Progenitor cell of endocrine pancreas (in vitro differentiated cells): ENCODE measurements around the gene TSKU. TPM values are rescaled to one million over a fixed set of nuclear protein-coding genes. Genes with fewer than 3 reads are reported as not detected.

Source experiments
- DNase-seq: peaks from one replicate; pipeline ENCODE4 v3.0.0; 2021; ENCODE audit warnings: low spot score; ENCODE audit not compliant: unreplicated experiment
- H3K27ac Mint-ChIP-seq: 2 replicates; pipeline ENCODE4 v1.8.0; 2021; ENCODE audit warnings: mild to moderate bottlenecking, moderate library complexity, mixed read lengths
- H3K27me3 Mint-ChIP-seq: 2 replicates; pipeline ENCODE4 v1.8.0; 2021; ENCODE audit warnings: mixed read lengths
- H3K36me3 Mint-ChIP-seq: 2 replicates; pipeline ENCODE4 v1.8.0; 2022; ENCODE audit warnings: mixed read lengths; ENCODE audit not compliant: insufficient read depth
- H3K4me1 Mint-ChIP-seq: 2 replicates; pipeline ENCODE4 v1.8.0; 2021; ENCODE audit warnings: low read depth, mixed read lengths
- H3K4me3 Mint-ChIP-seq: 2 replicates; pipeline ENCODE4 v1.8.0; 2021; ENCODE audit warnings: low read depth, mild to moderate bottlenecking, moderate library complexity, mixed read lengths
- H3K9me3 Mint-ChIP-seq: 2 replicates; pipeline ENCODE4 v1.8.0; 2021; ENCODE audit warnings: low read depth, mixed read lengths
- total RNA-seq: library from RNA; stranded (reverse); gene quantifications from 2 replicates; pipeline ENCODE4 v1.2.1, GENCODE V29; 2021
- TF ChIP-seq, protein P1 (sequence below): fragments of 200-600 bp; sonication (generic); IDR thresholded peaks from one replicate; pipeline ENCODE4 v1.5.0; 2021; ENCODE audit warnings: antibody characterized with exemption, mild to moderate bottlenecking; ENCODE audit not compliant: unreplicated experiment

TSKU gene
- total RNA-seq, 1 donor from 2014 or later = 29.8 TPM

DNA sequence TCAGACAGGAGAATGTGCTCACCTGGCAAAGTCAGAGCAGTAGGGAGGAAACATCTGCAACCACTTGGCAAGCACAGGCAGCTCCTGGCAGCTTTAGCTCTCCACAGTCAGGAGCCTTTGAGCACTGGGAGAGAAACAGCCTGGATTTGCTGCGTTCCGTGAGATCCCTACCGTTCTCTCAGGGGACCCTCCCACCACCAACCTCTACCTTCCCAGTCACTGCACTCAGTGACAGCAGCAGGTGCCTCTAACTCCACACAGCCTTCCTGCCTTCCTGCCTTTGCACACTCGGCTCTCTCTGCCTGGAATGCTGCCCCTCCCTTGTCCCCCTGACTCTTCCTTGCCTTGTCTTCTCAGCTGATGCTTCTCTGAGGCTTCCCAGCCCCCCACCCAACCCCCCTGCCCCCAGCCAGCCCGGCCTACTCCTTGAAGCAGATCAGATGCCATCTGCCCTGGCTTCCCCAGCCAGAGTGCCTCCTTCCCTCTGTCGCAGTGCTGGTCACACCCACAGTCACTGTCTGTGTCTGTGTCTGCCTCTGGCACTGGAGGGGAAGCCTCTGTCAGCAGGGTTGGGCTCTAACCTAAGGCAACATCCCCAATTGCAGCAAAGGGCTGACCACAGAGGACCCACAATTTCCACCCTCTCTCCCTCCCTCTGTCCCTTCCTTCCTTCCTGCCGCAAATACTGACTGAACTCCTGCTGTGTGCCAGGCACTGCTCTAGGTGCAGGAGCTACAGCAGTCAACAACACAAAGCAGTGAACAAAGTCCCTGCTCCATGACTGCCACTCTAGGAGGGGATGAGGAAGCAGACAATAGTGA lies 14.9 kb upstream of the TSKU start:
- Mint-ChIP-seq H3K4me1 (peaks cover 25% of the 10 kb centered on the region), H3K9me3 (no peaks in the 10 kb centered on the region), H3K27ac (no peak overlapping the region), H3K4me3 (no peak overlapping the region), H3K36me3 (no peaks in the 10 kb centered on the region), H3K27me3 (peaks cover 18% of the 10 kb centered on the region)
- TF ChIP-seq, protein P1, sequence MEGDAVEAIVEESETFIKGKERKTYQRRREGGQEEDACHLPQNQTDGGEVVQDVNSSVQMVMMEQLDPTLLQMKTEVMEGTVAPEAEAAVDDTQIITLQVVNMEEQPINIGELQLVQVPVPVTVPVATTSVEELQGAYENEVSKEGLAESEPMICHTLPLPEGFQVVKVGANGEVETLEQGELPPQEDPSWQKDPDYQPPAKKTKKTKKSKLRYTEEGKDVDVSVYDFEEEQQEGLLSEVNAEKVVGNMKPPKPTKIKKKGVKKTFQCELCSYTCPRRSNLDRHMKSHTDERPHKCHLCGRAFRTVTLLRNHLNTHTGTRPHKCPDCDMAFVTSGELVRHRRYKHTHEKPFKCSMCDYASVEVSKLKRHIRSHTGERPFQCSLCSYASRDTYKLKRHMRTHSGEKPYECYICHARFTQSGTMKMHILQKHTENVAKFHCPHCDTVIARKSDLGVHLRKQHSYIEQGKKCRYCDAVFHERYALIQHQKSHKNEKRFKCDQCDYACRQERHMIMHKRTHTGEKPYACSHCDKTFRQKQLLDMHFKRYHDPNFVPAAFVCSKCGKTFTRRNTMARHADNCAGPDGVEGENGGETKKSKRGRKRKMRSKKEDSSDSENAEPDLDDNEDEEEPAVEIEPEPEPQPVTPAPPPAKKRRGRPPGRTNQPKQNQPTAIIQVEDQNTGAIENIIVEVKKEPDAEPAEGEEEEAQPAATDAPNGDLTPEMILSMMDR = no peak
- no peak for DNase-seq

DNA sequence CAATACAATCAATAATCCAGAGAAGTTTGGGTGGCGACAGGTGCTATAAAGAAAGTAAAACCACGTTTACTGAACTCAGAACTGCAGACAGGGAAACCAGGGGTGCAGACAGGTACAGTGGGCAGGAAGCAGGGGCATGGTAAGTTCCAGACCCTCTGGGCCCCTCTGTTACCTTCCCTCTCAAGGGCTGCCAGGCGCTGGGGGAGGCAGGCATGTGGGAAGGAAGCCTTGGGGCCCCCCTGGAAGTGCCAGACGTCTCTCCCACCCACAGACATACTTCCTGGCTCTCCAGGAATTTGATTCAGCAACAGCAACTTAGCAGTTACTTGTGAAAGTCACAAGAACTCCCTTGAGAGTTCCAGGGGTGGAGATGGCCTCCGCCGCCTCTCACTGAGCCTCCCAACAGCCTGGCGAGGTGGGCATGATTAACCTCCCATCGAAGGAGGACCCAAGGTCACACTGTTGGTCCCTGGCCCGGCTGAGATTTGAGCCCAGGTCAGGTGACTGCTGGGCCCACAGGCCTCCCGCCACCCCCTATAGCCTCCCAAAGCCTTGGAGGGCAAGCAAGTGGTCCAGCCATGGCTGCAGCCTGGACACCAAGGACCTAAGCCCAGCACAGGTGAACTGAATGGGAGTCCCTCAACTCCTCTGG lies 14.1 kb upstream of the TSKU start:
- Mint-ChIP-seq H3K27ac (no peak overlapping the region), H3K4me3 (no peak overlapping the region), H3K4me1 (peaks cover 25% of the 10 kb centered on the region), H3K27me3 (peaks cover 18% of the 10 kb centered on the region), H3K36me3 (no peaks in the 10 kb centered on the region), H3K9me3 (no peaks in the 10 kb centered on the region)
- no peak for DNase-seq
- TF ChIP-seq, protein P1 = no peak

DNA sequence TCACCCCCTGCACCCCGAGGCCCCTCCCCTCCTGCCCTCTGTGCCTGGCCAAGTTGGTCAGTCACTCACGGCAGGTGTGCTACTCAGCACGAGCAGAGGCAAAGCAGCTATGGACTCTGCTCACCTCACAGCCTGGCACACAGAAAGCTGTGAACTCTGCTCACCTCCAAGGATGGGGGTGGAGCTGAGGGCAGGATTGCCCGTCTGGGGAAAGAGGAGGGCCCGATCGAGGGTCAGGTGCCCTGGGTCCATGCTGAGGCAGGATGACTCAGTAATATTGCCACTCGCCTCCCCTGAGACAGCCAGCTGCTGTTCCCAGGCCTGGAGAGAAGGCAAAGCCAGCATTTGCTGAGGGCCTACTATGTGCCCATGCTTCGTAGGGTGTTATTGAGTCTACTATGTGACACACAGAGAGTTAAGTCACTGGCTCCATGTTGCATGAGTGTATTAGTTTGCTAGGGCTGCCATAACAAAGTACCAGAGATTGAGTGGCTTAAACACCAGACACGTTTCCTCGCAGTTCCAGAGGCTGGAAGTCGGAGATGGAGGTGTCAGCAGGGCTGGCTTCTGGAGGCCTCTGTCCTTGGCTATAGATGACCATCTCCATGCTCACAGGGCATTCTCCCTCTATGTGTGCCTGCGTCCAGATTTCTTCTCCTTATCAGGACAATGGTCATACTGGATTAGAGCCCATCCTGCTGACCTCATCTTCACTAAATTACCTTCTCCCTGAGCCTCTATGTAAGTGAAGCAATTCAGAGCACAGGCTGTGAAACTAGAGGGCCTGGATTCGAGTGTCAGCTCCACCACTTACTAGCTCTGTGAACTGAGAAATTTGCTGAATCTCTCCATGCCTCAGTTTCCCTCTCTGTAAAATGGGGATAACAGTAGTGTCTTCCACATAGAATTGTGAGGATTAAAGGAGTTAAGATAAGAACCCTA lies 13.2 kb upstream of the TSKU start:
- TF ChIP-seq, protein P1 = no peak
- no peak for DNase-seq
- Mint-ChIP-seq H3K9me3 (no peaks in the 10 kb centered on the region), H3K36me3 (no peaks in the 10 kb centered on the region), H3K4me1 (peaks cover 25% of the 10 kb centered on the region), H3K27ac (peak overlapping the region; percentile 63), H3K27me3 (peaks cover 14% of the 10 kb centered on the region), H3K4me3 (no peak overlapping the region)

DNA sequence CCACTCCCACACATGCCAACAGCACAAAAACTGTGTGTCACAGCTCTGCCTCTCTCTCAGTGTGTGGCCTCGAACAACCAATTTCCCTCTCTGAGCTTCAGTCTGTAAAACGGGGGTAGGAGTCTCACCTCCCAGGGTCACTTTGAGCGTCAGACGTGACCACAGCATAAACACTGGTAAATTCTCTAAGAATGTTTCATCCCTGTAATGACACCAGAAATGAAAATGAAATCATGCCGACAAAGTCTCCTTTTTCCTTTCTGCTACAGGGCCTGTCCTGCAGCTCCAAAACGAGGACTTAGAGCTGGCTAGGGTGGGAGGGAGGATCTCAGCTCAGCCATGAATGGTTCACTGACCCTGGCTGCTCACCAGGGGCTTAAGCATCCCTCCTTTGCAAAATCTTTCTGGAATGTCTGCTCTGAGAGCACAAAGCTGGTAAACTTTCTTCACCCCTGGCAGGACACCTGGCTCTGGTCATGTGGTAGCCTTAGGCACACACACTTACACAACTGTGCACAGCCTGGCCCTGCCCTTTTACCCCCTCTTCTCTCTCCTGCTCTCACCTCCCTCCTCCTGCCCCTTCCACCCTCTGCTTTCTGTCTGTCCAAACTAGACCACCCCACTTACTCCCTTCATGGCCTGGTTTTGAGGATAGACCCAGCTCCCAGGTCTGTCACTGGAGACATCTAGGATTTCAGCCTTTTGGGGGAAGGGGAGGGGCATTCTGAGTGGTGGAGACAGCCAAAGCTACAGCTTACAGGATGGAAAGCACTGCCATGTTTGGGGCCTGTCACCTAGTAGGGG lies 12.3 kb upstream of the TSKU start:
- TF ChIP-seq, protein P1 = no peak
- H3K9me3 Mint-ChIP-seq = no peaks in the 10 kb centered on the region
- DNase-seq = no peak
- H3K4me3 Mint-ChIP-seq = no peak overlapping the region
- H3K27me3 Mint-ChIP-seq = peaks cover 8% of the 10 kb centered on the region
- H3K27ac Mint-ChIP-seq = peak overlapping the region; percentile 67
- H3K36me3 Mint-ChIP-seq = no peaks in the 10 kb centered on the region
- peaks cover 24% of the 10 kb centered on the region for H3K4me1 Mint-ChIP-seq
